ENCODE measurements around the gene TTYH3. TPM values are rescaled to one million over a fixed set of nuclear protein-coding genes. Genes with fewer than 3 reads are reported as not detected.

The TTYH3 gene
- total and polyA plus RNA-seq, 3 donors from 2014 or later = 35.6 to 69.9 (median 59.5) TPM

DNA sequence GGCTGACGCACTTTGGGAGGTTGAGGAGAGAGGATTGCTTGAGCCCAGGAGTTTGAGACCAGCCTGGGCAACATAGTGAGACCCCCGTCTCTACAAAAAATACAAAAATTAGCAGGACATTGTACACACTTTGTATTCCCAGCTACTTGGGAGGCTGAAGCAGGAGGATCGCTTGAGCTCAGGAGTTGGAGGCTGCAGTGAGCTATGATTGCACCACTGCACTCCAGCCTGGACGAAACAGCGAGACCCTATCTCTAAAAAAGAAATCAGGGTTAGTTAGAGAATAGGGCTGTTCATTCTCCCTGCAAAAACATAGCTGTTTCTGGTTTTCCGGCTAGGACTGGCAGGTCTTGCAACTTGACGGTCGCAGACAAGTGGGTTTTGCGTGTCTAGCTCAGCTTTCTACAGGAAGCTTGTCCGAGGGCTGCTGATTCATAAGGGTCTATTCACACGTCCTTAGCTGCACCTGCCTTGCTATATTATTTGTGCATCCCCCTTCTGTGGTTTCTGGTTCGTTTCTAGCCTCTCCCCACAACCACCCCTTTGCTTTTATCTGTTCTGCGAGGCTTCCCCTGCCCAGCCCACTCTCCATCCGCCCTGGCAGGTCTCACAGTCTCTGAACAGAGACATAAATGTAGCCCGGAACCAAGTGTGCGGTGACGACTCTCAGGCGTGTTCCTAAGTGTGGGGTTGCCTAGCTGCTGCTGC is 66.9 kb downstream of the TTYH3 start:
- Histone ChIP-seq H3K4me3 (no peak overlapping the region), H3K9me3 (no peaks in the 10 kb centered on the region), H3K36me3 (ENCODE audit: low read depth, missing control alignments) (no peaks in the 10 kb centered on the region), H3K27me3 (no peaks in the 10 kb centered on the region), H3K4me1 (no peaks in the 10 kb centered on the region), H3K27ac (no peak overlapping the region)
- 79 to 81% methylated on average over 18 of the region's 18 CpGs for WGBS, 2 donors
- TF ChIP-seq CTCF (IDR thresholded peaks at IDR 0.05) (no peak), POLR2A (IDR thresholded peaks at IDR 0.05) (no peak)
- intact Hi-C loops (cut with DNase I; ENCODE audit: low total_unique reads) = no loop called here
- DNase-seq = no peak

- no peaks in the 10 kb centered on the region for H3K4me1 ChIP-seq
- intact Hi-C loops (cut with DNase I; ENCODE audit: low total_unique reads) = no loop called here
- TF ChIP-seq POLR2A (IDR thresholded peaks at IDR 0.05) = no peak
- no peak for TF ChIP-seq CTCF (IDR thresholded peaks at IDR 0.05)
- H3K4me3 ChIP-seq = no peak overlapping the region
- WGBS, 2 donors = 76 to 78% methylated on average over 13 to 15 of the region's 15 CpGs
- H3K27me3 ChIP-seq = no peaks in the 10 kb centered on the region
- H3K27ac ChIP-seq = no peak overlapping the region
- no peak for DNase-seq
- H3K9me3 ChIP-seq = no peaks in the 10 kb centered on the region
- no peaks in the 10 kb centered on the region for H3K36me3 ChIP-seq (ENCODE audit: low read depth, missing control alignments)
Observed at GRCh38 chr7:2699289-2699620, 67.5 kb downstream of the TTYH3 start.

DNA sequence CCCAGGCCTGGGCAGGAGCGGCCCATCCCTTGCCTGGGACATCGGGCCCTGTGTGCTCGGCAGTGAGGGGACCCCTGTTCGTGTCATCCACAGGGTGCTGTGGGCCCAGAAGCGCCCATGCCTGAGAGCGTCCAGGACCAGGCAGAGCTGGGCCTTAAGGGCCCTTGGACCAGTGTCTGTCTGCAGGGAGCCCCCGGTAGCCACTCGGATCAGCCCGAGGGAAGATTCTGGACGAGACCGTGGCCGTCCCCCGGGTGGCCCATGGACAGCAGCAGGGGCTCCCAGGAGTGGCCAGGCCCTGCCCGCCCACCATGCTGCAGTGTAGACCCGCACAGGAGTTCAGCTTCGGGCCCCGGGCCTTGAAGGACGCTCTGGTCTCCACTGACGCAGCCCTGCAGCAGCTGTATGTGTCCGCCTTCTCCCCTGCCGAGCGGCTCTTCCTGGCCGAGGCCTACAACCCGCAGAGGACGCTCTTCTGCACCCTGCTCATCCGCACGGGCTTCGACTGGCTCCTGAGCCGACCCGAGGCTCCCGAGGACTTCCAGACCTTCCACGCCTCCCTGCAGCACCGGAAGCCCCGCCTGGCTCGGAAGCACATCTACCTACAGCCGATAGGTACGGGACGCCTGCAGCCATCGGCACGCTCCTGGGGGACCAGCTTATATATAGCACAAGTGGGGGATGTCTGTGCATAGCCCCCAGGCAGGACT is 68.5 kb downstream of the TTYH3 start:
- intact Hi-C loops (cut with DNase I; ENCODE audit: low total_unique reads) = no loop called here
- Histone ChIP-seq H3K27ac (no peak overlapping the region), H3K4me3 (no peak overlapping the region), H3K27me3 (no peaks in the 10 kb centered on the region), H3K36me3 (ENCODE audit: low read depth, missing control alignments) (no peaks in the 10 kb centered on the region), H3K9me3 (no peaks in the 10 kb centered on the region), H3K4me1 (no peaks in the 10 kb centered on the region)
- DNase-seq = no peak
- no peak for TF ChIP-seq CTCF (IDR thresholded peaks at IDR 0.05)
- no peak for TF ChIP-seq POLR2A (IDR thresholded peaks at IDR 0.05)
- WGBS, 2 donors = 84 to 92% methylated on average over 25 to 40 of the region's 40 CpGs

DNA sequence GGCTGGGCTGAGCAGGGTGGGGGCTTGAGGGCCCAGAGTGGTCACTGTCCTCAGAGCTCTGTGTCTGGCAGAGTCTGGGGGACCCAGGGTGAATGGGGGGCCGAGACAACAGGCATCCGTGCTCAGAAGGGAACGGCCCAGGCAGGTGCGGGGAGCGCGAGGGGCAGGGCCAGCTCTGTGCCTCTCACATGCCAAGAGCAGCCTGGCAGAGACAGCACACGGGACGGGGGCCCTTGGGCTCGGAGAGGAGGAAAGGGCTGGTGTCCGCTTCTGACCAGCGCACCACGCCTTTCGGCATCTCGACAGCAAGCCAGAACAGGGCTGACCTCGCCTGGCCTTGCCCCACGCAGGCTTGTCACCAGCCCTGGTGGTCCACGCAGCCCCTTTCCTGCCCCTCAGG is 69.6 kb downstream of the TTYH3 start:
- H3K4me1 ChIP-seq = no peaks in the 10 kb centered on the region
- H3K27ac ChIP-seq = no peak overlapping the region
- intact Hi-C loops (cut with DNase I; ENCODE audit: low total_unique reads) = no loop called here
- no peaks in the 10 kb centered on the region for H3K27me3 ChIP-seq
- TF ChIP-seq POLR2A (IDR thresholded peaks at IDR 0.05) = no peak
- H3K9me3 ChIP-seq = no peaks in the 10 kb centered on the region
- no peak for DNase-seq
- no peaks in the 10 kb centered on the region for H3K36me3 ChIP-seq (ENCODE audit: low read depth, missing control alignments)
- H3K4me3 ChIP-seq = no peak overlapping the region
- WGBS, 2 donors = 72 to 86% methylated on average over 4 to 17 of the region's 17 CpGs

DNA sequence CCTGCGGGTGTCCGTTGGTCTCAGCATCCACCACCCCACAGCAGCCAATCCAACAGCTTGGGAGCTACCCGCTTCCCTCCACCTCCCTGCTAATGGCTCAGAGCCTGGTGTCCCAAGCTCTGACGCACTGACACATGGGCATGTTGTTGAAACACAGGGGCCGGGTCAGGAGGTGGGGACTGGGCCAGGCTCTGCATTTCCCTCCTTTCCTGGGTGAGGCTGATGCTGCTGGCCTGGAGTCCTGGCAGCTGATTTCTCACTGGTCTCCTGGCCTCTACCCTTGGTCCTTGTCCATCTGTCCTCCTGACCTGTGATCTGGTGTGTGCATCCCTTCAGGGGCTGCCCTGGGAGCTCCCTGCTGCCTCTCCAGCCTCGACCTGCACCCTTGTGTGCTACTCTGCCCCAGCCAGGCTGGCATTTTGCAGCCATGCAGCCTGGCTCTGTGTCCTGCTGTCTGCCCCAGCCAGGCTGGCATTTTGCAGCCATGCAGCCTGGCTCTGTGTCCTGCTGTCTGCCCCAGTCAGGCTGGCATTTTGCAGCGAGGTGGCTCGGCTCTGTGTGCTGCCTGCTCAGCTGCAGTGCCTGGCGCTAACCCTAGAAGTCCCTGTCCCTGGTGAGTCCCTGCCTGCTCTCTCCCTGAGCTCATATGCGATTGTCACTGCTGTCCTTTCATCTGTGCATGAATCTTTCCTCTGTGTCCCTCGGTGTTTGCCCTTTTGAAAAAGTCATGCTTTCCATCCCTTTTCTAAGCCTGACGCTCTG is 70.2 kb downstream of the TTYH3 start:
- Histone ChIP-seq H3K4me3 (no peak overlapping the region), H3K4me1 (no peaks in the 10 kb centered on the region), H3K27me3 (no peaks in the 10 kb centered on the region), H3K27ac (no peak overlapping the region), H3K36me3 (ENCODE audit: low read depth, missing control alignments) (no peaks in the 10 kb centered on the region), H3K9me3 (no peaks in the 10 kb centered on the region)
- TF ChIP-seq POLR2A (IDR thresholded peaks at IDR 0.05) (no peak), CTCF (IDR thresholded peaks at IDR 0.05) (no peak)
- intact Hi-C loops (cut with DNase I; ENCODE audit: low total_unique reads) = no loop called here
- WGBS, 2 donors = 65 to 88% methylated on average over 7 to 12 of the region's 12 CpGs
- peak; percentile 49 for DNase-seq
